IMR-90 (cell line): ENCODE data around the gene VPREB3. TPM values are rescaled to one million over a fixed set of nuclear protein-coding genes. Genes with fewer than 3 reads are reported as not detected.

Experiments
- ATAC-seq: fragments of 200-7000 bp; cut with Tn5 transposase; 2 replicates; pipeline ENCODE4 v1.9.1; 2020; ENCODE audit warnings: low read depth, mild to moderate bottlenecking, moderate library complexity
- BruUV-seq: library from RNA; stranded (reverse); fragments of 400-500 nt; replicated peaks from 2 replicates; lab custom pipeline; 2021; lab: Mats Ljungman, UMichigan
- CTCF ChIA-PET: fragments of 300-600 bp; formaldehyde crosslinking; extraction: SDS; loops from one replicate; lab custom pipeline; 2021; ENCODE audit warnings: antibody characterized with exemption; lab: Yijun Ruan, JAX
- POLR2A ChIA-PET: fragments of 300-600 bp; sonication (Branson Sonifier 250); formaldehyde crosslinking; loops from one replicate; lab custom pipeline; 2022; ENCODE audit warnings: antibody characterized with exemption; ENCODE audit not compliant: unreplicated experiment; lab: Charles Lee
- DNase-seq: peaks from one replicate; pipeline ENCODE4 v3.0.0; 2013
- H2AFZ ChIP-seq: replicated peaks from 2 replicates; pipeline ENCODE3; 2013; ENCODE audit warnings: low read length, mild to moderate bottlenecking; ENCODE audit not compliant: poor library complexity
- H2AK5ac ChIP-seq: 2 replicates; pipeline ENCODE4 v1.6.1; 2013; ENCODE audit warnings: low read depth, low read length, inconsistent platforms
- H2AK9ac ChIP-seq: replicated peaks from 2 replicates; pipeline ENCODE3; 2013; ENCODE audit warnings: mild to moderate bottlenecking, low read depth, low read length, moderate library complexity; ENCODE audit not compliant: poor library complexity
- H2BK120ac ChIP-seq: 2 replicates; pipeline ENCODE4 v1.6.1; 2013; ENCODE audit warnings: low read depth, low read length, inconsistent platforms
- H2BK15ac ChIP-seq: 3 replicates; pipeline ENCODE4 v1.6.1; 2013; ENCODE audit warnings: low read depth, low read length, inconsistent platforms
- H2BK20ac ChIP-seq: 2 replicates; pipeline ENCODE4 v1.6.1; 2013; ENCODE audit warnings: low read depth, mild to moderate bottlenecking, inconsistent platforms, low read length, moderate library complexity
- H2BK5ac ChIP-seq: 2 replicates; pipeline ENCODE4 v1.6.1; 2013; ENCODE audit warnings: mild to moderate bottlenecking, low read depth, low read length, inconsistent platforms; ENCODE audit not compliant: poor library complexity, severe bottlenecking
- H3K14ac ChIP-seq: replicated peaks from 2 replicates; pipeline ENCODE4 v1.6.1; 2013; ENCODE audit warnings: low read depth, low read length, inconsistent platforms
- H3K18ac ChIP-seq: 2 replicates; pipeline ENCODE4 v1.6.1; 2013; ENCODE audit warnings: low read depth, low read length, control low read depth
- H3K23ac ChIP-seq: 2 replicates; pipeline ENCODE4 v1.6.1; 2013; ENCODE audit warnings: low read depth, low read length, inconsistent platforms
- H3K27ac ChIP-seq: 2 replicates; pipeline ENCODE4 v1.5.1; 2013; ENCODE audit warnings: mild to moderate bottlenecking, control low read depth, low read length; ENCODE audit not compliant: insufficient read depth
- H3K27me3 ChIP-seq: 2 replicates; pipeline ENCODE4 v1.6.1; 2013; ENCODE audit warnings: low read length; ENCODE audit not compliant: control insufficient read depth, insufficient read depth
- H3K36me3 ChIP-seq: 2 replicates; pipeline ENCODE4 v1.6.1; 2013; ENCODE audit warnings: low read length, mixed read lengths; ENCODE audit not compliant: control insufficient read depth, insufficient read depth
- H3K4ac ChIP-seq: 2 replicates; pipeline ENCODE4 v1.6.1; 2013; ENCODE audit warnings: low read depth, low read length, inconsistent platforms
- H3K4me1 ChIP-seq: 2 replicates; pipeline ENCODE4 v1.6.1; 2013; ENCODE audit warnings: low read length, mixed read lengths; ENCODE audit not compliant: control insufficient read depth, insufficient read depth
- H3K4me2 ChIP-seq: 2 replicates; pipeline ENCODE4 v1.6.1; 2013; ENCODE audit warnings: low read depth, mild to moderate bottlenecking, control low read depth, low read length, moderate library complexity
- H3K4me3 ChIP-seq: 2 replicates; pipeline ENCODE4 v1.5.1; 2013; ENCODE audit warnings: low read depth, mild to moderate bottlenecking, control low read depth, low read length, moderate library complexity; ENCODE audit not compliant: insufficient read depth
- H3K56ac ChIP-seq: 2 replicates; pipeline ENCODE4 v1.6.1; 2013; ENCODE audit warnings: low read length, inconsistent platforms; ENCODE audit not compliant: insufficient read depth; ENCODE audit errors: extremely low read depth
- H3K79me1 ChIP-seq, 2 experiments: 2 replicates each; pipeline ENCODE4 v1.6.1; 2013; ENCODE audit warnings: low read length in 2 of 2, inconsistent platforms in 1 of 2, low read depth in 1 of 2
- H3K9ac ChIP-seq: 2 replicates; pipeline ENCODE4 v1.6.1; 2013; ENCODE audit warnings: low read depth, low read length, control low read depth
- H3K9me1 ChIP-seq: 2 replicates; pipeline ENCODE4 v1.6.1; 2013; ENCODE audit warnings: low read length, inconsistent platforms; ENCODE audit not compliant: insufficient read depth
- H3K9me3 ChIP-seq: 2 replicates; pipeline ENCODE4 v1.6.1; 2013; ENCODE audit warnings: low read length; ENCODE audit not compliant: control insufficient read depth, insufficient read depth
- H4K20me1 ChIP-seq: 2 replicates; pipeline ENCODE4 v1.6.1; 2013; ENCODE audit warnings: low read length, inconsistent platforms; ENCODE audit not compliant: insufficient read depth
- H4K5ac ChIP-seq: 2 replicates; pipeline ENCODE4 v1.6.1; 2013; ENCODE audit warnings: mild to moderate bottlenecking, low read depth, low read length, control low read depth
- H4K8ac ChIP-seq, 2 experiments: 2 replicates each; pipeline ENCODE4 v1.6.1; 2013; ENCODE audit warnings: low read depth in 2 of 2, low read length in 2 of 2, control low read depth in 1 of 2, inconsistent platforms in 1 of 2
- H4K91ac ChIP-seq: 2 replicates; pipeline ENCODE4 v1.6.1; 2013; ENCODE audit warnings: low read depth, low read length, inconsistent platforms; ENCODE audit not compliant: insufficient read depth
- BHLHE40 ChIP-seq: fragments of 150-350 bp; IDR thresholded peaks from 2 replicates; pipeline ENCODE4 v1.6.1; 2016; ENCODE audit warnings: mild to moderate bottlenecking, low read depth, low read length
- POLR2A ChIP-seq: IDR thresholded peaks from 2 replicates; pipeline ENCODE4 v1.6.1; 2012; ENCODE audit warnings: mild to moderate bottlenecking, low read depth, low read length
- RAD21 ChIP-seq: IDR thresholded peaks from 2 replicates; pipeline ENCODE4 v1.6.1; 2012; ENCODE audit warnings: low read length, improper control_type of control experiment
- WGBS, 2 experiments: methylation state at CpG; one replicate each; pipeline versions ENCODE4 v1.1.5 to v1.1.7; 2013; ENCODE audit warnings: missing lambda C conversion rate in 2 of 2; ENCODE audit not compliant: insufficient read length in 1 of 2; ENCODE audit errors: extremely low coverage in 2 of 2; 5-methylcytosine and 5-hydroxymethylcytosine counted together
- dilution Hi-C: fragments of 300-500 bp; cut with HindIII; formaldehyde crosslinking; loops from one replicate; pipeline ENCODE4 v1.14.3; 2018; ENCODE audit warnings: low sequenced_read_pairs; ENCODE audit not compliant: unreplicated experiment
- in situ Hi-C: fragments of 300-500 bp; cut with MboI; formaldehyde crosslinking; loops from 3 replicates; pipeline ENCODE4 v1.14.3; 2019; ENCODE audit warnings: low sequenced_read_pairs, inconsistent platforms, mixed read lengths
- intact Hi-C: fragments of 100-400 bp; cut with micrococcal nuclease; formaldehyde crosslinking; loops from 2 replicates; pipeline ENCODE4 v1.10.0; 2022
- polyA plus RNA-seq, 3 experiments: library from polyadenylated mRNA; depleted of rRNA; stranded (reverse); fragments of >200 nt; gene quantifications; 2 replicates each; pipeline ENCODE4 v1.2.3, GENCODE V29; 2012; ENCODE audit warnings: low replicate concordance in 1 of 3
- total RNA-seq: library from RNA; depleted of rRNA; stranded (reverse); fragments of >200 nt; gene quantifications from 2 replicates; pipeline ENCODE4 v1.2.3, GENCODE V29; 2012
- TF ChIP-seq, protein P1 (sequence below): fragments of 150-350 bp; IDR thresholded peaks from 2 replicates; pipeline ENCODE4 v1.6.1; 2016; ENCODE audit warnings: low read depth, mild to moderate bottlenecking, low read length, moderate library complexity, borderline replicate concordance

The VPREB3 gene
- total and polyA plus RNA-seq, 2 of the 4 experiments (the other 2 are of a cell fraction) = not detected

DNA sequence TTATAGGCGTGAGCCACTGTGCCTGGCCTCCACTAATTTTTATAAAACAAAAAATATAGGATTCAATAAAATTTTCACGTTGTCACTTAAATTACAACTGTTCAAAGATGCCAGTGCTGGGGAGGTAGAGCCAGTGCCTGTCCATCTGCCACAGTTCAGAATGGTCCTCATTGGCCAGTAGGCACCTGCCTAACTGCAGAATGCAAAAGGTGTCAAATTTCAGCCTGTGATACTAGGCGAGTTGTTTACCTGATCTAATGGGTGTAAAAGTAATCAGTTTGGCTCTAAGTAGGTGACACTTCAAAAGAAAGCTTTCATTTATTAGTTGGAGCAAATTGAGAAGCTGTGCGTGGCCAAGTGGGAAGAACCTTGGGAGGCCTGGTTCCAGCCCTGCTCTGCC, 34.9 kb upstream of the VPREB3 start:
- H2BK20ac ChIP-seq = no peak overlapping the region
- DNase-seq (no peak), ATAC-seq (no peak)
- peaks cover 18% of the 10 kb centered on the region for H3K4me1 ChIP-seq
- WGBS, 2 experiments = 40% methylated on average over 1 of the region's 4 CpGs; no CpG with 5 or more reads in 1 of the 2 experiments
- peaks cover 17% of the 10 kb centered on the region for H3K9me1 ChIP-seq
- no peak overlapping the region for H2AK5ac ChIP-seq
- peaks cover 62% of the 10 kb centered on the region for H4K20me1 ChIP-seq
- H3K9me3 ChIP-seq = no peaks in the 10 kb centered on the region
- in situ Hi-C loops = no loop called here
- no peak overlapping the region for H4K8ac ChIP-seq
- no peak overlapping the region for H2BK15ac ChIP-seq
- no peaks in the 10 kb centered on the region for H3K27me3 ChIP-seq
- dilution Hi-C loops = no loop called here
- no peak overlapping the region for H3K4me3 ChIP-seq
- peaks cover 28% of the 10 kb centered on the region for H3K36me3 ChIP-seq
- no peak overlapping the region for H3K14ac ChIP-seq
- no peak overlapping the region for H3K27ac ChIP-seq
- no peak overlapping the region for H2AK9ac ChIP-seq
- ChIA-PET POLR2A (interaction anchor here (0.6 kb wide), 1 partner anchor 1781 kb away, joined by 3 read pairs; no protein-coding TSS in a partner anchor), CTCF (interaction anchor here (1.4 kb wide), 1 partner anchor 15 kb away, joined by 4 read pairs; no protein-coding TSS in a partner anchor)
- no peak overlapping the region for H3K23ac ChIP-seq
- no peak overlapping the region for H3K9ac ChIP-seq
- TF ChIP-seq, protein P1, sequence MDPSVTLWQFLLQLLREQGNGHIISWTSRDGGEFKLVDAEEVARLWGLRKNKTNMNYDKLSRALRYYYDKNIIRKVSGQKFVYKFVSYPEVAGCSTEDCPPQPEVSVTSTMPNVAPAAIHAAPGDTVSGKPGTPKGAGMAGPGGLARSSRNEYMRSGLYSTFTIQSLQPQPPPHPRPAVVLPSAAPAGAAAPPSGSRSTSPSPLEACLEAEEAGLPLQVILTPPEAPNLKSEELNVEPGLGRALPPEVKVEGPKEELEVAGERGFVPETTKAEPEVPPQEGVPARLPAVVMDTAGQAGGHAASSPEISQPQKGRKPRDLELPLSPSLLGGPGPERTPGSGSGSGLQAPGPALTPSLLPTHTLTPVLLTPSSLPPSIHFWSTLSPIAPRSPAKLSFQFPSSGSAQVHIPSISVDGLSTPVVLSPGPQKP = no peak
- no peak for TF ChIP-seq BHLHE40
- TF ChIP-seq RAD21 = no peak
- no peak for TF ChIP-seq POLR2A
- no peak overlapping the region for H3K4me2 ChIP-seq
- intact Hi-C loops = no loop called here
- H2BK120ac ChIP-seq = no peak overlapping the region
- no peak overlapping the region for H2AFZ ChIP-seq
- H3K79me1 ChIP-seq = peaks cover 44 to 63% of the 10 kb centered on the region in 2 experiments
- no peak overlapping the region for H2BK5ac ChIP-seq
- H4K91ac ChIP-seq = no peak overlapping the region
- no peak overlapping the region for H4K5ac ChIP-seq
- no TSS peak for BruUV-seq
- H3K18ac ChIP-seq = no peak overlapping the region
- no peak overlapping the region for H3K56ac ChIP-seq
- H3K4ac ChIP-seq = no peak overlapping the region
